Hepatocyte (in vitro differentiated cells): Measurements from ENCODE around the gene PIK3R4. TPM values are rescaled to one million over a fixed set of nuclear protein-coding genes. Genes with fewer than 3 reads are reported as not detected.

Experiments used
- DNase-seq: peaks from one replicate; pipeline ENCODE4 v3.0.0-alpha.2; 2016; ENCODE audit warnings: low spot score
- H2AFZ ChIP-seq: fragments of 200-600 bp; sonication (generic); 2 replicates; pipeline ENCODE4 v1.6.0; 2016; ENCODE audit warnings: antibody characterized with exemption, mild to moderate bottlenecking
- H3K27ac ChIP-seq: fragments of 200-600 bp; sonication (generic); 2 replicates; pipeline ENCODE4 v1.5.1; 2016; ENCODE audit warnings: mild to moderate bottlenecking
- H3K27me3 ChIP-seq: fragments of 200-600 bp; sonication (generic); 2 replicates; pipeline ENCODE4 v1.6.1; 2016
- H3K36me3 ChIP-seq: fragments of 200-600 bp; sonication (generic); replicated peaks from 2 replicates; pipeline ENCODE4 v1.5.1; 2016; ENCODE audit warnings: low read depth; ENCODE audit not compliant: insufficient read depth
- H3K4me1 ChIP-seq: fragments of 200-600 bp; sonication (generic); 2 replicates; pipeline ENCODE4 v1.5.1; 2016; ENCODE audit warnings: mild to moderate bottlenecking, moderate library complexity; ENCODE audit not compliant: insufficient read depth
- H3K4me2 ChIP-seq: fragments of 200-600 bp; sonication (generic); 2 replicates; pipeline ENCODE4 v1.6.0; 2016
- H3K4me3 ChIP-seq: fragments of 200-600 bp; sonication (generic); 2 replicates; pipeline ENCODE4 v1.5.1; 2016; ENCODE audit warnings: mild to moderate bottlenecking
- H3K79me2 ChIP-seq: fragments of 200-600 bp; sonication (generic); 2 replicates; pipeline ENCODE4 v1.6.0; 2017; ENCODE audit warnings: mild to moderate bottlenecking
- H3K9me2 ChIP-seq: fragments of 200-600 bp; sonication (generic); replicated peaks from 2 replicates; pipeline ENCODE4 v1.6.0; 2017; ENCODE audit warnings: mild to moderate bottlenecking; ENCODE audit not compliant: insufficient read depth
- H3K9me3 ChIP-seq: fragments of 200-600 bp; sonication (generic); 2 replicates; pipeline ENCODE4 v1.5.1; 2016; ENCODE audit warnings: low read depth, mild to moderate bottlenecking
- H4K20me1 ChIP-seq: fragments of 200-600 bp; sonication (generic); 2 replicates; pipeline ENCODE4 v1.6.0; 2016; ENCODE audit warnings: mild to moderate bottlenecking; ENCODE audit not compliant: insufficient read depth, poor library complexity, severe bottlenecking
- EZH2 ChIP-seq: fragments of 200-600 bp; sonication (generic); IDR thresholded peaks from 2 replicates; pipeline ENCODE4 v1.6.1; 2016; ENCODE audit warnings: antibody characterized with exemption, mild to moderate bottlenecking, borderline replicate concordance
- EZH2phosphoT487 ChIP-seq: fragments of 200-600 bp; sonication (generic); IDR thresholded peaks from one replicate; pipeline ENCODE4 v1.6.1; 2018; ENCODE audit warnings: antibody characterized with exemption, mild to moderate bottlenecking, low read depth, moderate library complexity; ENCODE audit not compliant: unreplicated experiment, severe bottlenecking
- WGBS: methylation state at CpG from one replicate; pipeline ENCODE4 v1.1.6; 2016; ENCODE audit warnings: low lambda C conversion rate; ENCODE audit errors: missing lambda C conversion rate; 5-methylcytosine and 5-hydroxymethylcytosine counted together
- polyA plus RNA-seq: library from polyadenylated mRNA; unstranded; fragments of >200 nt; fragmentation: Nextera tagmentation; extraction: Ambion mirVana; gene quantifications from 2 replicates; pipeline ENCODE4 v1.2.1, GENCODE V29; 2016
- total RNA-seq: library from RNA; depleted of rRNA; stranded (reverse); fragments of >200 nt; gene quantifications from 2 replicates; pipeline ENCODE4 v1.2.3, GENCODE V29; 2014
- TF ChIP-seq, protein P1 (sequence below): fragments of 200-600 bp; sonication (generic); IDR thresholded peaks from 2 replicates; pipeline ENCODE4 v1.5.1; 2016; ENCODE audit warnings: antibody characterized with exemption, mild to moderate bottlenecking; ENCODE audit not compliant: poor library complexity

Gene PIK3R4
- total and polyA plus RNA-seq, 2 experiments from 2014 or later = 17.1 to 33.3 TPM

DNA sequence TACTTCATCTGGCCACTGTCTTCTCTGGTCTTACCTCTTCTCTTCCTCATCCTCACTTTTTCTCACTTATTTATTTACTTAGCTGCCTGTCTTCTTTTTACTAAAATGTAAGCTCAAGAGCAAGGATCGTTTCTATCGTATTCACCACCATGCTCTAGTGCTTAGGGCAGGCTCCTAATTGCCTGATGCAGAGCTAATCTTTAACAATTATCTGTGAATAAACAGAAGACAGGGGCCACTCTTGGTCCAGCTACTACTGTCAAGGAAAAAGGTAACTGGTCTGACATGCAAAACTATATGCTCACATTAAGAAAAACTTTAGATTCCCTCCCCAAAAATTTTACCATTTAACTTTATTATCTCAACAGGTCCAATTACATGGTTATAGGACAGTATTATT, 17.5 kb downstream of the PIK3R4 start:
- no peak overlapping the region for H2AFZ ChIP-seq
- H3K27me3 ChIP-seq = no peaks in the 10 kb centered on the region
- H4K20me1 ChIP-seq = no peaks in the 10 kb centered on the region
- DNase-seq = peak; percentile 9
- no peak overlapping the region for H3K4me3 ChIP-seq
- H3K36me3 ChIP-seq = no peaks in the 10 kb centered on the region
- TF ChIP-seq, protein P1, sequence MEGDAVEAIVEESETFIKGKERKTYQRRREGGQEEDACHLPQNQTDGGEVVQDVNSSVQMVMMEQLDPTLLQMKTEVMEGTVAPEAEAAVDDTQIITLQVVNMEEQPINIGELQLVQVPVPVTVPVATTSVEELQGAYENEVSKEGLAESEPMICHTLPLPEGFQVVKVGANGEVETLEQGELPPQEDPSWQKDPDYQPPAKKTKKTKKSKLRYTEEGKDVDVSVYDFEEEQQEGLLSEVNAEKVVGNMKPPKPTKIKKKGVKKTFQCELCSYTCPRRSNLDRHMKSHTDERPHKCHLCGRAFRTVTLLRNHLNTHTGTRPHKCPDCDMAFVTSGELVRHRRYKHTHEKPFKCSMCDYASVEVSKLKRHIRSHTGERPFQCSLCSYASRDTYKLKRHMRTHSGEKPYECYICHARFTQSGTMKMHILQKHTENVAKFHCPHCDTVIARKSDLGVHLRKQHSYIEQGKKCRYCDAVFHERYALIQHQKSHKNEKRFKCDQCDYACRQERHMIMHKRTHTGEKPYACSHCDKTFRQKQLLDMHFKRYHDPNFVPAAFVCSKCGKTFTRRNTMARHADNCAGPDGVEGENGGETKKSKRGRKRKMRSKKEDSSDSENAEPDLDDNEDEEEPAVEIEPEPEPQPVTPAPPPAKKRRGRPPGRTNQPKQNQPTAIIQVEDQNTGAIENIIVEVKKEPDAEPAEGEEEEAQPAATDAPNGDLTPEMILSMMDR = no peak
- TF ChIP-seq EZH2 = no peak
- TF ChIP-seq EZH2phosphoT487 = no peak
- WGBS = 44% methylated on average over 2 of the region's 2 CpGs
- no peaks in the 10 kb centered on the region for H3K9me3 ChIP-seq
- H3K79me2 ChIP-seq = peaks cover 3% of the 10 kb centered on the region
- no peaks in the 10 kb centered on the region for H3K9me2 ChIP-seq
- H3K4me2 ChIP-seq = peak overlapping the region; percentile 60
- peaks cover 6% of the 10 kb centered on the region for H3K4me1 ChIP-seq
- no peak overlapping the region for H3K27ac ChIP-seq

DNA sequence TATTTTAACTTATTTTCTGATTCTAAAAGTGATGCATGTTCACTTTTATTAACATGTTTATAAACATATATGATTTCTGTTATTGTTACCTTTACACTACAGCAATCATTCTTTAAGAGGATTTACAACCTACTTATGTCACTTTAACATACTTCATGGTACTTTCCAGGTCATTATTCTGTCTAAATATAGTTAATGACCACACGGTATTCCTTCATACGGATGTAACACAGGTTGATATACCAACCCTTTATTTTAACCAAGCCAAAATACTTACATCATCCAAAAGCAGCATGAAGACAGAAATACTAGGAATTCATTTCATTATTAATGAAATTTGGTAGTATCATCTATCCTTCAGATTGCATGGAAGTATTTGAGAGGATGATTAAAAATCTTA, 18.6 kb downstream of the PIK3R4 start:
- Histone ChIP-seq H3K79me2 (peaks cover 3% of the 10 kb centered on the region), H3K27ac (no peak overlapping the region), H3K27me3 (no peaks in the 10 kb centered on the region), H3K36me3 (no peaks in the 10 kb centered on the region), H3K4me2 (no peak overlapping the region), H3K9me2 (no peaks in the 10 kb centered on the region), H2AFZ (no peak overlapping the region), H4K20me1 (no peaks in the 10 kb centered on the region), H3K4me3 (no peak overlapping the region), H3K4me1 (peaks cover 6% of the 10 kb centered on the region), H3K9me3 (no peaks in the 10 kb centered on the region)
- TF ChIP-seq EZH2phosphoT487 (no peak), EZH2 (no peak)
- TF ChIP-seq, protein P1 = no peak
- no peak for DNase-seq
- 75% methylated on average over 2 of the region's 2 CpGs for WGBS

- Histone ChIP-seq H3K27me3 (no peaks in the 10 kb centered on the region), H2AFZ (no peak overlapping the region), H4K20me1 (no peaks in the 10 kb centered on the region), H3K4me1 (peaks cover 6% of the 10 kb centered on the region), H3K9me3 (no peaks in the 10 kb centered on the region), H3K79me2 (no peaks in the 10 kb centered on the region), H3K36me3 (no peaks in the 10 kb centered on the region), H3K27ac (no peak overlapping the region), H3K9me2 (no peaks in the 10 kb centered on the region), H3K4me2 (no peak overlapping the region), H3K4me3 (no peak overlapping the region)
- TF ChIP-seq EZH2phosphoT487 (no peak), EZH2 (no peak)
- TF ChIP-seq, protein P1 = no peak
- no peak for DNase-seq
- WGBS = 95% methylated on average over 2 of the region's 2 CpGs
Measured at GRCh38 chr3:130725746-130726145, 20.9 kb downstream of the PIK3R4 start.

DNA sequence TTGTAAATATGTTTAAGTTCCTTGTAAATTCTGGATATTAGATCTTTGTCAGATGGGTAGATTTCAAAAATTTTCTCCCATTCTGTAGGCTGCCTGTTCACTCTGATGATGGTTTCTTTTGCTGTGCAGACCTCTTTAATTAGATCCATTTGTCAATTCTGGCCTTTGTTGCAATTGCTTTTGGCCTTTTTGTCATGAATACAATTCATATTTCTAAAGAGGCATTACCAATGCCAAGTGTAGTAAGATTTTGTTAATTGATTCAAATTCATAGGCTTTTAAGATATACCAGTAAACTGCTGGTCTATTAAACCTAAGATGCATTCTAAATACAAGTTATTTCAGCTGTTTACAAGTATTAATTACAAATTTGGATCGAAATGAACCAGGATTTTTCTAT, 31.0 kb downstream of the PIK3R4 start:
- Histone ChIP-seq H3K79me2 (no peaks in the 10 kb centered on the region), H3K9me2 (no peaks in the 10 kb centered on the region), H3K4me1 (no peaks in the 10 kb centered on the region), H3K9me3 (no peaks in the 10 kb centered on the region), H2AFZ (no peak overlapping the region), H3K36me3 (no peaks in the 10 kb centered on the region), H3K27ac (no peak overlapping the region), H4K20me1 (no peaks in the 10 kb centered on the region), H3K4me2 (no peak overlapping the region), H3K27me3 (no peaks in the 10 kb centered on the region), H3K4me3 (no peak overlapping the region)
- 97% methylated on average over 1 of the region's 1 CpG for WGBS
- no peak for TF ChIP-seq EZH2phosphoT487
- TF ChIP-seq EZH2 = no peak
- TF ChIP-seq, protein P1 = no peak
- no peak for DNase-seq
